Common myeloid progenitor, CD34-positive (primary cell): ENCODE results near the gene GET4.

ENCODE experiments used
- CTCF ChIA-PET: fragments of 350-600 bp; sonication (Branson Sonifier 250); formaldehyde crosslinking; loops from one replicate; lab custom pipeline; 2021; ENCODE audit warnings: antibody characterized with exemption; lab: Charles Lee
- POLR2A ChIA-PET: fragments of 350-600 bp; sonication (Branson Sonifier 250); formaldehyde crosslinking; loops from one replicate; lab custom pipeline; 2021; ENCODE audit warnings: antibody characterized with exemption; lab: Charles Lee
- DNase-seq, 3 donors: peaks; one replicate each; pipeline versions ENCODE4 v3.0.0 to v3.0.0-alpha.2; 2013
- H3K27ac ChIP-seq, 2 experiments: 1 replicate in 1 of 2; 2 replicates in 1 of 2; pipeline ENCODE4 v1.7.0; 2013; ENCODE audit warnings: inconsistent platforms in 2 of 2, low read length in 2 of 2, mild to moderate bottlenecking in 2 of 2, low read depth in 1 of 2, moderate library complexity in 1 of 2; ENCODE audit not compliant: severe bottlenecking in 2 of 2, insufficient read depth in 1 of 2, poor library complexity in 1 of 2
- H3K27me3 ChIP-seq, 5 experiments: replicated peaks in 2 of 5; 1 replicate in 3 of 5; 2 replicates in 2 of 5; pipeline versions ENCODE4 v1.6.1 to v1.7.0; 2013; ENCODE audit warnings: low read length in 4 of 5, mild to moderate bottlenecking in 2 of 5, moderate library complexity in 2 of 5, inconsistent platforms in 1 of 5; ENCODE audit not compliant: insufficient read depth in 5 of 5, control insufficient read depth in 4 of 5
- H3K36me3 ChIP-seq, 4 experiments: 1 replicate in 2 of 4; 2 replicates in 2 of 4; pipeline versions ENCODE4 v1.6.1 to v1.7.0; 2013; ENCODE audit warnings: low read length in 3 of 4, control low read depth in 1 of 4, mild to moderate bottlenecking in 1 of 4; ENCODE audit not compliant: control insufficient read depth in 4 of 4, insufficient read depth in 4 of 4
- H3K4me1 ChIP-seq, 4 experiments: 1 replicate in 3 of 4; 2 replicates in 1 of 4; pipeline versions ENCODE4 v1.6.1 to v1.7.1; 2013; ENCODE audit warnings: low read length in 3 of 4, mild to moderate bottlenecking in 3 of 4, control low read depth in 1 of 4, inconsistent platforms in 1 of 4, moderate library complexity in 1 of 4; ENCODE audit not compliant: control insufficient read depth in 4 of 4, insufficient read depth in 4 of 4; ENCODE audit errors: control extremely low read depth in 1 of 4
- H3K4me3 ChIP-seq, 7 experiments: 1 replicate in 4 of 7; 2 replicates in 3 of 7; pipeline versions ENCODE4 v1.5.1 to v1.7.0; 2013; ENCODE audit warnings: mild to moderate bottlenecking in 7 of 7, low read length in 6 of 7, moderate library complexity in 6 of 7, inconsistent platforms in 2 of 7, low read depth in 2 of 7, control low read depth in 1 of 7; ENCODE audit not compliant: insufficient read depth in 4 of 7, control insufficient read depth in 1 of 7; ENCODE audit errors: extremely low read depth in 1 of 7
- H3K9me3 ChIP-seq, 5 experiments: 1 replicate in 4 of 5; 2 replicates in 1 of 5; pipeline versions ENCODE4 v1.6.1 to v1.7.1; 2013; ENCODE audit warnings: low read length in 4 of 5, mild to moderate bottlenecking in 2 of 5, inconsistent platforms in 1 of 5, low read depth in 1 of 5, moderate library complexity in 1 of 5; ENCODE audit not compliant: control insufficient read depth in 4 of 5, insufficient read depth in 2 of 5; ENCODE audit errors: control extremely low read depth in 1 of 5
- WGBS: methylation state at CpG from one replicate; pipeline ENCODE4 v1.1.5; 2013; ENCODE audit not compliant: insufficient coverage; 5-methylcytosine and 5-hydroxymethylcytosine counted together

The GET4 gene

GRCh38 chr7:853366-854117 is 22.8 kb upstream of the GET4 start:
- POLR2A ChIA-PET = no interaction called here
- no peaks in the 10 kb centered on the region for H3K27me3 ChIP-seq
- CTCF ChIA-PET = no interaction called here
- DNase-seq = no peak
- peaks cover 0 to under 1% (median 0%) of the 10 kb centered on the region in 5 experiments for H3K9me3 ChIP-seq
- no peak overlapping the region for H3K4me3 ChIP-seq
- peaks cover 15 to 69% (median 50%) of the 10 kb centered on the region in 4 experiments for H3K36me3 ChIP-seq
- no peaks in the 10 kb centered on the region for H3K4me1 ChIP-seq
- H3K27ac ChIP-seq = no peak overlapping the region
- WGBS = 94% methylated on average over 31 of the region's 33 CpGs

GRCh38 chr7:854118-854775 is 22.1 kb upstream of the GET4 start:
- CTCF ChIA-PET = no interaction called here
- DNase-seq = no peak
- 94% methylated on average over 27 of the region's 32 CpGs for WGBS
- POLR2A ChIA-PET = no interaction called here
- Histone ChIP-seq H3K27me3 (no peaks in the 10 kb centered on the region), H3K27ac (no peak overlapping the region), H3K9me3 (no peaks in the 10 kb centered on the region), H3K4me3 (no peak overlapping the region), H3K36me3 (peaks cover 16 to 72% (median 48%) of the 10 kb centered on the region in 4 experiments), H3K4me1 (no peaks in the 10 kb centered on the region)

GRCh38 chr7:855686-856369 is 20.5 kb upstream of the GET4 start:
- ChIA-PET POLR2A (no interaction called here), CTCF (no interaction called here)
- Histone ChIP-seq H3K9me3 (no peaks in the 10 kb centered on the region), H3K27ac (no peak overlapping the region), H3K27me3 (no peaks in the 10 kb centered on the region), H3K4me1 (no peaks in the 10 kb centered on the region), H3K36me3 (peaks cover 16 to 80% (median 50%) of the 10 kb centered on the region in 4 experiments), H3K4me3 (no peak overlapping the region)
- 98% methylated on average over 28 of the region's 29 CpGs for WGBS
- DNase-seq = no peak

GRCh38 chr7:856444-857095 is 19.8 kb upstream of the GET4 start:
- no peak overlapping the region for H3K27ac ChIP-seq
- no peaks in the 10 kb centered on the region for H3K4me1 ChIP-seq
- H3K27me3 ChIP-seq = no peaks in the 10 kb centered on the region
- no peaks in the 10 kb centered on the region for H3K9me3 ChIP-seq
- 90% methylated on average over 28 of the region's 30 CpGs for WGBS
- ChIA-PET CTCF (interaction anchor here (1.5 kb wide), 2 partner anchors 10 to 17 kb away, joined by 4 read pairs; no protein-coding TSS in a partner anchor), POLR2A (no interaction called here)
- no peak overlapping the region for H3K4me3 ChIP-seq
- peaks cover 18 to 84% (median 53%) of the 10 kb centered on the region in 4 experiments for H3K36me3 ChIP-seq
- DNase-seq = no peak

- Histone ChIP-seq H3K9me3 (no peaks in the 10 kb centered on the region), H3K4me1 (no peaks in the 10 kb centered on the region), H3K27me3 (no peaks in the 10 kb centered on the region), H3K36me3 (peaks cover 15 to 85% (median 58%) of the 10 kb centered on the region in 4 experiments), H3K27ac (no peak overlapping the region), H3K4me3 (no peak overlapping the region)
- DNase-seq = no peak
- WGBS = 81% methylated on average over 4 of the region's 9 CpGs
- CTCF ChIA-PET = interaction anchor here (1.5 kb wide), 2 partner anchors 11 to 15 kb away, joined by 4 read pairs; no protein-coding TSS in a partner anchor
- POLR2A ChIA-PET = no interaction called here
Observed at GRCh38 chr7:857661-858060, 18.7 kb upstream of the GET4 start.

- CTCF ChIA-PET = interaction anchor here (0.7 to 2.0 kb wide), 5 partner anchors 11 to 59 kb away, joined by 3 to 5 read pairs (median 4); partner anchors contain the start of gene GET4
- POLR2A ChIA-PET = no interaction called here
- H3K36me3 ChIP-seq = peaks cover 12 to 68% (median 44%) of the 10 kb centered on the region in 4 experiments
Observed at GRCh38 chr7:859359-860030, 16.9 kb upstream of the GET4 start.

More at GRCh38 chr7:859359-860030, 16.9 kb upstream of the GET4 start:
- no peaks in the 10 kb centered on the region for H3K4me1 ChIP-seq
- H3K4me3 ChIP-seq = no peak overlapping the region
- H3K9me3 ChIP-seq = no peaks in the 10 kb centered on the region
- no peaks in the 10 kb centered on the region for H3K27me3 ChIP-seq
- H3K27ac ChIP-seq = no peak overlapping the region
- DNase-seq = no peak
- WGBS = 91% methylated on average over 13 of the region's 16 CpGs
